Thyroid gland (tissue), 4 donors: Measurements from ENCODE around the gene ZNF207.

Experiments used
- CTCF ChIP-seq, 6 experiments: fragments of 200-600 bp in 3 of 6; fragments of 450-650 bp in 3 of 6; sonication (generic) in 3 of 6; IDR thresholded peaks; one replicate each; pipeline ENCODE4 v1.5.1; 2016 to 2019; ENCODE audit warnings: antibody characterized with exemption in 6 of 6, mild to moderate bottlenecking in 2 of 6, inconsistent platforms in 1 of 6, moderate library complexity in 1 of 6
- POLR2A ChIP-seq, 2 donors: fragments of 450-650 bp; IDR thresholded peaks; one replicate each; pipeline ENCODE4 v1.6.1; 2017; ENCODE audit warnings: antibody characterized with exemption in 2 of 2, mild to moderate bottlenecking in 2 of 2, moderate library complexity in 1 of 2

GRCh38 chr17:32315171-32315570 is 34.8 kb upstream of the ZNF207 start:
- TF ChIP-seq POLR2A (IDR thresholded peaks at IDR 0.05) = no peak
- TF ChIP-seq CTCF (IDR thresholded peaks at IDR 0.05) = no peak
